Measurements from ENCODE around the gene ESPN. TPM values are rescaled to one million over a fixed set of nuclear protein-coding genes. Genes with fewer than 3 reads are reported as not detected.

ESPN gene
- polyA plus RNA-seq, 1 experiment: not detected

DNA sequence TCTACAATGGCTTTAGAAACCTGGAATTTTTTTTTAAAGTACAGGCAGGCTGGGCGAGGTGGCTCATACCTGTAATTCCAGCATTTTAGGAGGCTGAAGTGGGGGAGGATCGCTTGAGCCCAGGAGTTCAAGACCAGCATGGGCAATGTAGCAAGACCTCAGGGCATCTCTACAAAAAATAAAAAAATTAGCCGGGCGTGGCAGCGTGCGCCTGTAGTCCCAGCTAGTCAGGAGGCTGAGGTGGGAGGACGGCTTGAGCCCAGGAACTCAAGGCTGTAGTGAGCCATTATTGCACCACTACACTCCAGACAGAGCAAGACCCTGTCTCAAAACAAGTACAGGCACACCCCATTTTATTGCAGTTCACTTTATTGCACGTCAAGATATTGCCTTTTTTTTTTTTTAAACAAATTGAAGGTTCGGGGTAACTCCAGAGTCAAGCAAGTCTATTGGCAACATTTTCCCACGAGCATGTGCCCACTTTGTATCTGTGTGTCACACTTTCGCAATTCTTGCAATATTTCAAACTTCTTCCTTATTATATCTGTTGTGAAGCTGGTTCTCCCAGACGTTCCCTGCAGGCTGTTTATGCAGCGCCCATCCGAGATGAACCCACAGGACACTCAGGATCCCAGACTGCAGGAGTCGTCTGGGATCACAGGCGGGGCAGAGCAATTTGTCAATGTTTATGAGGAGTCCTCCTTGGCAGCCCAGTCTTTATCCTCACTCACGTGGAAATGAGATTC, 9.5 kb upstream of the ESPN start:
- CTCF ChIA-PET: interaction anchor here (0.7 to 2.2 kb wide), 8 partner anchors 15 to 199 kb away, joined by 3 to 6 read pairs (median 4); no protein-coding TSS in a partner anchor
- DNase-seq (ENCODE audit: low read depth, low spot score): no peak
- H3K27ac ChIP-seq (ENCODE audit: low read depth, low read length): no peak overlapping the region
- TF ChIP-seq, protein P1, sequence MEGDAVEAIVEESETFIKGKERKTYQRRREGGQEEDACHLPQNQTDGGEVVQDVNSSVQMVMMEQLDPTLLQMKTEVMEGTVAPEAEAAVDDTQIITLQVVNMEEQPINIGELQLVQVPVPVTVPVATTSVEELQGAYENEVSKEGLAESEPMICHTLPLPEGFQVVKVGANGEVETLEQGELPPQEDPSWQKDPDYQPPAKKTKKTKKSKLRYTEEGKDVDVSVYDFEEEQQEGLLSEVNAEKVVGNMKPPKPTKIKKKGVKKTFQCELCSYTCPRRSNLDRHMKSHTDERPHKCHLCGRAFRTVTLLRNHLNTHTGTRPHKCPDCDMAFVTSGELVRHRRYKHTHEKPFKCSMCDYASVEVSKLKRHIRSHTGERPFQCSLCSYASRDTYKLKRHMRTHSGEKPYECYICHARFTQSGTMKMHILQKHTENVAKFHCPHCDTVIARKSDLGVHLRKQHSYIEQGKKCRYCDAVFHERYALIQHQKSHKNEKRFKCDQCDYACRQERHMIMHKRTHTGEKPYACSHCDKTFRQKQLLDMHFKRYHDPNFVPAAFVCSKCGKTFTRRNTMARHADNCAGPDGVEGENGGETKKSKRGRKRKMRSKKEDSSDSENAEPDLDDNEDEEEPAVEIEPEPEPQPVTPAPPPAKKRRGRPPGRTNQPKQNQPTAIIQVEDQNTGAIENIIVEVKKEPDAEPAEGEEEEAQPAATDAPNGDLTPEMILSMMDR (IDR thresholded peaks at IDR 0.05; ENCODE audit: low read depth, low read length): no peak
- POLR2A ChIA-PET: interaction anchor here (1.2 kb wide), 1 partner anchor 21 kb away, joined by 3 read pairs; no protein-coding TSS in a partner anchor
- no peaks in the 10 kb centered on the region; the same call in 1 of the 2 replicates for H3K9me3 ChIP-seq (ENCODE audit: control insufficient read depth, insufficient read depth, low read length)
- H3K4me3 ChIP-seq (ENCODE audit: low read depth, low read length): no peak overlapping the region
- H3K27me3 ChIP-seq (ENCODE audit: control insufficient read depth, insufficient read depth, low read length): peaks cover 38% of the 10 kb centered on the region

DNA sequence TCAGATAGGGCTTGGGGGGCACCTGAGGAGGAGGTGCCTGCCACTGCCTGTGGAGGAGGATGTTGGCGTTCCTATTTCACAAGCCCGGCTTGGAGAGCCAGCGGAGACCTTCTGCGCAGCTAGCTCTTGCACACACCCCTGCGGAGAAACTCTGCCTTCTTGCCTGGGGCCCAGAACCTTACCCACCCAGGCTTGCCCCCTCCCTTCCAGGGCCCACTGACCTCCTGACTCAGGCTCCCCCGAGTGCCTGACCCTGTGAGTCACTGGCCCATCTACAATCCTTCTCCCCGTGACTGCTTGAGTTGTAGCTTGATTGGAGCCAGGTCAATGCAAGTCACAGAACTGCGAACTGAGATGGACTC, 8.3 kb upstream of the ESPN start:
- Histone ChIP-seq H3K27me3 (ENCODE audit: control insufficient read depth, insufficient read depth, low read length) (peaks cover 44% of the 10 kb centered on the region), H3K4me3 (ENCODE audit: low read depth, low read length) (no peak overlapping the region), H3K27ac (ENCODE audit: low read depth, low read length) (no peak overlapping the region), H3K9me3 (ENCODE audit: control insufficient read depth, insufficient read depth, low read length) (no peaks in the 10 kb centered on the region; the same call in 1 of the 2 replicates)
- DNase-seq (ENCODE audit: low read depth, low spot score): no peak
- ChIA-PET CTCF (no interaction called here), POLR2A (interaction anchor here (0.6 kb wide), 1 partner anchor 223 kb away, joined by 4 read pairs; no protein-coding TSS in a partner anchor)
- TF ChIP-seq, protein P1 (IDR thresholded peaks at IDR 0.05; ENCODE audit: low read depth, low read length): no peak

DNA sequence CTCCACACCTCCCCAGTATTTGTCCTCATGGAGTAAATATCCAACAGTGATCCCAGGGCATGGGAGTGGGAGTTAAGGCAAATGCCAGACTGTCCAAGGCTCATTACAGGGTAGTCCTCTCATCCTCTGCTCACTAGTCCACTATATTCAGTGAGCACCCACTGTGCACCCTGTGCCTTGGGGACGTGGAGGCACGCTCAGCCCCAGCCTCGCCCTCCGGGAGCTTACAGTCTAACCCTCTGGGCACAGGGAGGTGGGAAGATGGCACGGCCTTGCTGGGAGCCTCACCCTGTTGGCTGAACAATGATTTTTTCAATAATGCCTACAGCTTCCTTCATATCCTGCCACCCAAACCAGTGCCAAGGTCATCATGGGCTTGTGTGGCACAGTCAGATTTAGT, 7.7 kb upstream of the ESPN start:
- ChIA-PET CTCF (interaction anchor here (1.0 kb wide), 1 partner anchor 36 kb away, joined by 3 read pairs; no protein-coding TSS in a partner anchor), POLR2A (no interaction called here)
- DNase-seq (ENCODE audit: low read depth, low spot score): no peak
- Histone ChIP-seq H3K4me3 (ENCODE audit: low read depth, low read length) (no peak overlapping the region), H3K27me3 (ENCODE audit: control insufficient read depth, insufficient read depth, low read length) (peaks cover 49% of the 10 kb centered on the region), H3K27ac (ENCODE audit: low read depth, low read length) (no peak overlapping the region), H3K9me3 (ENCODE audit: control insufficient read depth, insufficient read depth, low read length) (no peaks in the 10 kb centered on the region; the same call in 1 of the 2 replicates)
- TF ChIP-seq, protein P1 (IDR thresholded peaks at IDR 0.05; ENCODE audit: low read depth, low read length): no peak

DNA sequence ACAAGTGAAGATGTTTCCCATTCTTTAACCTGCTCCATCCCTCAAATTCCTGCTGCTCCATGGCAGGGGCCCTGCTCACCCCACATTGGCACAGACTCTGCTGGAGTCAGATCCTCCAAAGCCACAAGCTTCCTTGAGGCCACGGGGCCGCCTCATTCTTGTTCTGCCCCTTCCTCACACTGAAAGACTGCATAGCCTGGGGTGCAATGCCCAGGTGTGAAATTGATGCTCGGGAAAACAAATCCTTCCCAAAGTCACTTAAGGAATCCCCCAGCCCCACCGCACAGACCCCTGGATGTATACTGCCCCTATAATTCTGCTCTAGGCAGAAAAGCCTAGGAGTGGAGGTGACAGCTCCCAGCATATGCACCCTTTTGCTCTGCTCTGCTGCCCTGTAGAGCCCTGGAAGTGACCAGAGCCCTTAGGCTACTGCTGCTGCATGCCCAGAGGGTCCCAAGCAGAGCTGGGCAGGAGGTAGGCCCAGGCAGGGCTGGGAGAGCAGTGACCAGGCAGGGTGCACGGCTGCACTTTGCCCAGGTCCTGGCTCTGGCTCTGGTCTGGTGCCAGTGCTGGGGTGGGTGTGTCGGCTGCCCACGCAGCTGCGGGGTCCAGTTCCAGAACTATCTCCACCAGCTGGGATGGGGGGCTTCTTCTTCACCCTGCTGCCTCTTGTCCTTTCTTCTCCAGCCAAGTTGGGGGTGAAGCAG, 6.5 kb upstream of the ESPN start:
- DNase-seq (ENCODE audit: low read depth, low spot score): no peak
- ChIA-PET CTCF (interaction anchor here (1.0 kb wide), 1 partner anchor 37 kb away, joined by 3 read pairs; no protein-coding TSS in a partner anchor), POLR2A (no interaction called here)
- no peak overlapping the region for H3K4me3 ChIP-seq (ENCODE audit: low read depth, low read length)
- H3K9me3 ChIP-seq (ENCODE audit: control insufficient read depth, insufficient read depth, low read length): no peaks in the 10 kb centered on the region; the same call in 1 of the 2 replicates
- H3K27me3 ChIP-seq (ENCODE audit: control insufficient read depth, insufficient read depth, low read length): peaks cover 54% of the 10 kb centered on the region
- no peak overlapping the region for H3K27ac ChIP-seq (ENCODE audit: low read depth, low read length)
- TF ChIP-seq, protein P1 (IDR thresholded peaks at IDR 0.05; ENCODE audit: low read depth, low read length): no peak

Data from AG04450 (cell line).